ENCODE data around the gene ADAM12. TPM values are rescaled to one million over a fixed set of nuclear protein-coding genes. Genes with fewer than 3 reads are reported as not detected.
A peak's percentile ranks its signal among the peaks of the same experiment; 100 is the strongest.

Gene ADAM12
- total RNA-seq, 1 donor from 2014 or later, result 100 TPM

- H3K4me1 Mint-ChIP-seq (ENCODE audit: low read depth, unreplicated experiment), result peaks cover 12% of the 10 kb centered on the region
- peak; percentile 73 for FAIRE-seq
Measured at GRCh38 chr10:126137562-126138221, 250.6 kb downstream of the ADAM12 start.

GRCh38 chr10:126135941-126136595 is 252.2 kb downstream of the ADAM12 start:
- Histone ChIP-seq H2AFZ (ENCODE audit: low read depth, low read length) (no peak overlapping the region), H3K79me2 (ENCODE audit: insufficient read depth, low read length) (peaks cover 13% of the 10 kb centered on the region), H3K27me3 (ENCODE audit: insufficient read depth, low read length) (no peaks in the 10 kb centered on the region), H3K4me1 (ENCODE audit: insufficient read depth, low read length) (peaks cover 17% of the 10 kb centered on the region), H3K36me3 (ENCODE audit: insufficient read depth, low read length) (peaks cover 11% of the 10 kb centered on the region), H3K27ac (ENCODE audit: low read depth, low read length) (no peak overlapping the region), H3K4me2 (ENCODE audit: low read length) (no peak overlapping the region), H3K4me3 (ENCODE audit: insufficient read depth, low read depth, low read length) (no peak overlapping the region), H3K9me3 (ENCODE audit: insufficient read depth, low read depth, low read length) (no peaks in the 10 kb centered on the region), H4K20me1 (ENCODE audit: insufficient read depth, low read length) (no peaks in the 10 kb centered on the region), H3K9ac (ENCODE audit: low read length) (no peak overlapping the region)
- no peaks in the 10 kb centered on the region for H3K27me3 Mint-ChIP-seq (ENCODE audit: low read depth, unreplicated experiment)
- no peak for TF ChIP-seq CTCF (IDR thresholded peaks at IDR 0.05; ENCODE audit: insufficient read depth, low read depth, low read length)
- TF ChIP-seq EZH2 (IDR thresholded peaks at IDR 0.05; ENCODE audit: insufficient read depth, low read length), result no peak
- H3K36me3 Mint-ChIP-seq (ENCODE audit: low read depth, unreplicated experiment), result peaks cover 22% of the 10 kb centered on the region
- no peak for FAIRE-seq
- no peaks in the 10 kb centered on the region for H3K9me3 Mint-ChIP-seq (ENCODE audit: unreplicated experiment)
- no peak overlapping the region for H3K4me3 Mint-ChIP-seq (ENCODE audit: unreplicated experiment)
- DNase-seq (ENCODE audit: low read depth), result no peak
- H3K4me1 Mint-ChIP-seq (ENCODE audit: low read depth, unreplicated experiment), result peaks cover 12% of the 10 kb centered on the region
- H3K27ac Mint-ChIP-seq (ENCODE audit: unreplicated experiment), result no peak overlapping the region

More at GRCh38 chr10:126137562-126138221, 250.6 kb downstream of the ADAM12 start:
- Histone ChIP-seq H3K9ac (ENCODE audit: low read length) (no peak overlapping the region), H3K79me2 (ENCODE audit: insufficient read depth, low read length) (peaks cover 13% of the 10 kb centered on the region), H3K36me3 (ENCODE audit: insufficient read depth, low read length) (peaks cover 9% of the 10 kb centered on the region), H3K27ac (ENCODE audit: low read depth, low read length) (no peak overlapping the region), H3K27me3 (ENCODE audit: insufficient read depth, low read length) (no peaks in the 10 kb centered on the region), H3K4me1 (ENCODE audit: insufficient read depth, low read length) (peaks cover 17% of the 10 kb centered on the region), H3K4me2 (ENCODE audit: low read length) (no peak overlapping the region), H3K9me3 (ENCODE audit: insufficient read depth, low read depth, low read length) (no peaks in the 10 kb centered on the region), H4K20me1 (ENCODE audit: insufficient read depth, low read length) (no peaks in the 10 kb centered on the region), H3K4me3 (ENCODE audit: insufficient read depth, low read depth, low read length) (no peak overlapping the region), H2AFZ (ENCODE audit: low read depth, low read length) (no peak overlapping the region)
- peak; percentile 53 for DNase-seq (ENCODE audit: low read depth)
- Mint-ChIP-seq H3K4me3 (ENCODE audit: unreplicated experiment) (no peak overlapping the region), H3K9me3 (ENCODE audit: unreplicated experiment) (no peaks in the 10 kb centered on the region), H3K27ac (ENCODE audit: unreplicated experiment) (no peak overlapping the region), H3K27me3 (ENCODE audit: low read depth, unreplicated experiment) (no peaks in the 10 kb centered on the region), H3K36me3 (ENCODE audit: low read depth, unreplicated experiment) (peaks cover 20% of the 10 kb centered on the region)
- no peak for TF ChIP-seq CTCF (IDR thresholded peaks at IDR 0.05; ENCODE audit: insufficient read depth, low read depth, low read length)
- TF ChIP-seq EZH2 (IDR thresholded peaks at IDR 0.05; ENCODE audit: insufficient read depth, low read length), result no peak

- H3K4me3 Mint-ChIP-seq (ENCODE audit: unreplicated experiment), result no peak overlapping the region
- Histone ChIP-seq H3K4me1 (ENCODE audit: insufficient read depth, low read length) (peaks cover 17% of the 10 kb centered on the region), H3K27me3 (ENCODE audit: insufficient read depth, low read length) (no peaks in the 10 kb centered on the region), H3K27ac (ENCODE audit: low read depth, low read length) (peak overlapping the region; percentile 62), H3K9me3 (ENCODE audit: insufficient read depth, low read depth, low read length) (no peaks in the 10 kb centered on the region), H3K36me3 (ENCODE audit: insufficient read depth, low read length) (peaks cover 11% of the 10 kb centered on the region), H3K79me2 (ENCODE audit: insufficient read depth, low read length) (peaks cover 9% of the 10 kb centered on the region), H3K9ac (ENCODE audit: low read length) (peak overlapping the region; percentile 47), H3K4me2 (ENCODE audit: low read length) (no peak overlapping the region), H2AFZ (ENCODE audit: low read depth, low read length) (no peak overlapping the region), H3K4me3 (ENCODE audit: insufficient read depth, low read depth, low read length) (no peak overlapping the region), H4K20me1 (ENCODE audit: insufficient read depth, low read length) (no peaks in the 10 kb centered on the region)
- H3K27ac Mint-ChIP-seq (ENCODE audit: unreplicated experiment), result no peak overlapping the region
- H3K27me3 Mint-ChIP-seq (ENCODE audit: low read depth, unreplicated experiment), result no peaks in the 10 kb centered on the region
- DNase-seq (ENCODE audit: low read depth), result no peak
- TF ChIP-seq CTCF (IDR thresholded peaks at IDR 0.05; ENCODE audit: insufficient read depth, low read depth, low read length), result no peak
- H3K4me1 Mint-ChIP-seq (ENCODE audit: low read depth, unreplicated experiment), result peaks cover 15% of the 10 kb centered on the region
- no peaks in the 10 kb centered on the region for H3K9me3 Mint-ChIP-seq (ENCODE audit: unreplicated experiment)
- no peak for FAIRE-seq
- peaks cover 23% of the 10 kb centered on the region for H3K36me3 Mint-ChIP-seq (ENCODE audit: low read depth, unreplicated experiment)
Measured at GRCh38 chr10:126135177-126135576, 253.1 kb downstream of the ADAM12 start.

Measured in astrocyte (in vitro differentiated cells and primary cell).